Sigmoid colon (tissue), 4 donors: ENCODE data around the gene ISOC1.

ENCODE experiments used
- CTCF ChIP-seq, 4 experiments: fragments of 450-650 bp in 3 of 4; fragments of 200-600 bp in 1 of 4; IDR thresholded peaks; one replicate each; pipeline ENCODE4 v1.5.1; 2016 to 2019; ENCODE audit warnings: antibody characterized with exemption in 4 of 4, mild to moderate bottlenecking in 3 of 4, moderate library complexity in 2 of 4
- EP300 ChIP-seq, 4 donors: sonication (generic); formaldehyde crosslinking; IDR thresholded peaks; one replicate each; pipeline ENCODE4 v1.6.1; 2017; ENCODE audit warnings: antibody characterized with exemption in 4 of 4
- POLR2AphosphoS5 ChIP-seq, 4 donors: sonication (generic); formaldehyde crosslinking; IDR thresholded peaks; one replicate each; pipeline ENCODE4 v1.6.1; 2017; ENCODE audit warnings: antibody characterized with exemption in 4 of 4

- TF ChIP-seq CTCF (IDR thresholded peaks at IDR 0.05), result no peak
- TF ChIP-seq EP300 (IDR thresholded peaks at IDR 0.05), result no peak
- TF ChIP-seq POLR2AphosphoS5 (IDR thresholded peaks at IDR 0.05), result no peak
These were observed 16.2 kb downstream of the ISOC1 start for GRCh38 chr5:129110742-129111141.
